Measurements from ENCODE around the gene NUDT22. TPM values are rescaled to one million over a fixed set of nuclear protein-coding genes. Genes with fewer than 3 reads are reported as not detected.
A peak's percentile ranks its signal among the peaks of the same experiment; 100 is the strongest.
"Not testable (repeated sequence)": the region's sequence is repeated elsewhere in the genome, so short reads cannot be mapped to it uniquely, and the experiment has no call there.

The NUDT22 gene
- polyA plus RNA-seq, 3 donors = 20.6 to 22.0 (median 21.9) TPM

GRCh38 chr11:64241241-64241490, 15.1 kb downstream of the NUDT22 start:
- peak in 2 of 3 donors; percentile 96 to 97 for DNase-seq (ENCODE audit: low read depth in 3 of 3, low spot score in 2 of 3)

GRCh38 chr11:64241491-64242374, 15.7 kb downstream of the NUDT22 start:
- DNase-seq (ENCODE audit: low read depth in 3 of 3, low spot score in 2 of 3) = peak in 1 of 3 donors; percentile 94

- no peak for DNase-seq (ENCODE audit: low read depth in 3 of 3, low spot score in 2 of 3)
Observed at GRCh38 chr11:64243236-64243854, 17.3 kb downstream of the NUDT22 start.

GRCh38 chr11:64244107-64244506, 18.0 kb downstream of the NUDT22 start:
- no peak for DNase-seq (ENCODE audit: low read depth in 3 of 3, low spot score in 2 of 3)

- DNase-seq (ENCODE audit: low read depth in 3 of 3, low spot score in 2 of 3) = no peak
Observed at GRCh38 chr11:64244966-64245365, 18.9 kb downstream of the NUDT22 start.

- DNase-seq (ENCODE audit: low read depth in 3 of 3, low spot score in 2 of 3) = no peak
Observed at GRCh38 chr11:64245401-64245796, 19.3 kb downstream of the NUDT22 start.

- no peak for DNase-seq (ENCODE audit: low read depth in 3 of 3, low spot score in 2 of 3)
Observed at GRCh38 chr11:64245797-64246620, 19.9 kb downstream of the NUDT22 start.

- DNase-seq (ENCODE audit: low read depth in 3 of 3, low spot score in 2 of 3) = not testable (repeated sequence)
Observed at GRCh38 chr11:64246621-64246870, 20.5 kb downstream of the NUDT22 start.

- no peak for DNase-seq (ENCODE audit: low read depth in 3 of 3, low spot score in 2 of 3)
Observed at GRCh38 chr11:64246871-64247728, 21.0 kb downstream of the NUDT22 start, which contains the start of gene PPP1R14B. Gene PPP1R14B (minus strand): TSS chr11:64246943. CDS start chr11:64246673, 270 bp downstream.

GRCh38 chr11:64247729-64248531, 21.9 kb downstream of the NUDT22 start:
- no peak for DNase-seq (ENCODE audit: low read depth in 3 of 3, low spot score in 2 of 3)

GRCh38 chr11:64248578-64248977, 22.5 kb downstream of the NUDT22 start:
- no peak for DNase-seq (ENCODE audit: low read depth in 3 of 3, low spot score in 2 of 3)

GRCh38 chr11:64249038-64249437, 23.0 kb downstream of the NUDT22 start:
- no peak for DNase-seq (ENCODE audit: low read depth in 3 of 3, low spot score in 2 of 3)

- DNase-seq (ENCODE audit: low read depth in 3 of 3, low spot score in 2 of 3) = no peak
Observed at GRCh38 chr11:64249563-64250414, 23.7 kb downstream of the NUDT22 start.

- no peak for DNase-seq (ENCODE audit: low read depth in 3 of 3, low spot score in 2 of 3)
Observed at GRCh38 chr11:64250415-64251015, 24.4 kb downstream of the NUDT22 start.

GRCh38 chr11:64251016-64251752, 25.1 kb downstream of the NUDT22 start, which contains the start of gene PLCB3:
Gene PLCB3 (plus strand): TSS chr11:64251530. CDS start chr11:64251650, 120 bp downstream.
- no peak for DNase-seq (ENCODE audit: low read depth in 3 of 3, low spot score in 2 of 3)

- DNase-seq (ENCODE audit: low read depth in 3 of 3, low spot score in 2 of 3) = no peak
Observed at GRCh38 chr11:64251753-64252002, 25.6 kb downstream of the NUDT22 start.

GRCh38 chr11:64252003-64252872, 26.2 kb downstream of the NUDT22 start:
- no peak for DNase-seq (ENCODE audit: low read depth in 3 of 3, low spot score in 2 of 3)
